22Rv1 (cell line): Measurements from ENCODE around the gene ARHGAP10.
"Not testable (repeated sequence)": the region's sequence is repeated elsewhere in the genome, so short reads cannot be mapped to it uniquely, and the experiment has no call there.

Experiments
- H3K27ac ChIP-seq: fragments of 450-650 bp; 2 replicates; pipeline ENCODE4 v1.5.1; 2017
- ZFX ChIP-seq: fragments of 450-650 bp; IDR thresholded peaks from 2 replicates; pipeline ENCODE4 v1.6.1; 2017; ENCODE audit warnings: antibody characterized with exemption, borderline replicate concordance
- TF ChIP-seq, protein P1 (sequence below): fragments of 450-650 bp; IDR thresholded peaks from 2 replicates; pipeline ENCODE4 v1.5.1; 2017; ENCODE audit warnings: mild to moderate bottlenecking

ARHGAP10 gene

DNA sequence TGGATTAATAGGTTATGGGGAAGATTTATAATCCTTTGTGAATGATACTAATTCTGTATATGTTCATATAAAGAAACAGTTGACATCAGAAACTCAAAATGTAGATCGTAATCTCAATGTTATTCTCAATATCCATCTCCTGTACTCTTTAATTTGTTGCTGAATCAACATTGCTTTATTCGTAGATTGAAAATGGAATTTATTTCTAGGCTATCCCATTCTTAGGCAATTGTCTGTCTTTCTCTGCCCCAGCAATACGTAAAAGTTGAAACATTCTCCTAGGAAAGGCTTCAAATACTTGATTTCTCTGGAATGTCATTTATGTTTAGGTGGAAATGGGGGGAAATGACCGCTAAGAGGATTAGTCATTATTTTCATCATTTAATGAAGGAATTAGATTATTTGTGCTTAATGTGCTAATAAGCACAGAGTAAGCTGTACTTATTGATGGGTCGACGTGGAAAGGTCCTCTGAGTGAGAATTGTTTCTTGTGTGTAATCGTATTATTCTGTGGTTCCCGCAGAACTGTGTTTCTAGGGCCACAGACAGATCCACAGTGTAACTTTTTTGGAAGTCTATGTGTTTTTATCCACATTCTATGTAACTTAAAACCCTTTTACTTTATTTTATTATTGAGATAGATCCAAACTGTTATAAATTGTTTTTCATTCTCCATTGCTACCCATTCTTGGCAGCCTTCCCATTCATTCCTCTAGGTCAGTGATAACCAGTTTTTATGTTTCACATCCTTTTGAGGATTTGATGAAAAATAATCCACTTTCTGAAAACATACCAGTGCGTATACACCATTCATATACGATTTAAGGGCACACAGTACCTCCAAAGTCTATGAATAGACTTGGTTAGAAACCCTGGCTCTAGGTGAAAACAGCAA lies 262.9 kb downstream of the ARHGAP10 start:
- no peak for TF ChIP-seq ZFX
- TF ChIP-seq, protein P1, sequence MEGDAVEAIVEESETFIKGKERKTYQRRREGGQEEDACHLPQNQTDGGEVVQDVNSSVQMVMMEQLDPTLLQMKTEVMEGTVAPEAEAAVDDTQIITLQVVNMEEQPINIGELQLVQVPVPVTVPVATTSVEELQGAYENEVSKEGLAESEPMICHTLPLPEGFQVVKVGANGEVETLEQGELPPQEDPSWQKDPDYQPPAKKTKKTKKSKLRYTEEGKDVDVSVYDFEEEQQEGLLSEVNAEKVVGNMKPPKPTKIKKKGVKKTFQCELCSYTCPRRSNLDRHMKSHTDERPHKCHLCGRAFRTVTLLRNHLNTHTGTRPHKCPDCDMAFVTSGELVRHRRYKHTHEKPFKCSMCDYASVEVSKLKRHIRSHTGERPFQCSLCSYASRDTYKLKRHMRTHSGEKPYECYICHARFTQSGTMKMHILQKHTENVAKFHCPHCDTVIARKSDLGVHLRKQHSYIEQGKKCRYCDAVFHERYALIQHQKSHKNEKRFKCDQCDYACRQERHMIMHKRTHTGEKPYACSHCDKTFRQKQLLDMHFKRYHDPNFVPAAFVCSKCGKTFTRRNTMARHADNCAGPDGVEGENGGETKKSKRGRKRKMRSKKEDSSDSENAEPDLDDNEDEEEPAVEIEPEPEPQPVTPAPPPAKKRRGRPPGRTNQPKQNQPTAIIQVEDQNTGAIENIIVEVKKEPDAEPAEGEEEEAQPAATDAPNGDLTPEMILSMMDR, result no peak
- no peak overlapping the region for H3K27ac ChIP-seq

GRCh38 chr4:147996859-147997258 lies 265.0 kb downstream of the ARHGAP10 start:
- no peak overlapping the region for H3K27ac ChIP-seq
- TF ChIP-seq, protein P1, result no peak
- TF ChIP-seq ZFX, result no peak

DNA sequence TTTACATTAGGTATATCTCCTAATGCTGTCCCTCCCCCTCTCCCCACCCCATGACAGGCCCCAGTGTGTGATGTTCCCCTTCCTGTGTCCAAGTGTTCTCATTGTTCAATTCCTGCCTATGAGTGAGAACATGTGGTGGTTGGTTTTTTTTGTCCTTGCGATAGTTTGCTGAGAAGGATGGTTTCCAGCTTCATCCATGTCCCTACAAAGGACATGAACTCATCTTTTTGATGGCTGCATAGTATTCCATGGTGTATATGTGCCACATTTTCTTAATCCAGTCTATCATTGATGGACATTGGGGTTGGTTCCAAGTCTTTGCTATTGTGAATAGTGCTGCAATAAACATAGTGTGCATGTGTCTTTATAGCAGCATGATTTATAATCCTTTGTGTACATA lies 268.1 kb downstream of the ARHGAP10 start:
- not testable (repeated sequence) for H3K27ac ChIP-seq

- no peak overlapping the region for H3K27ac ChIP-seq
- no peak for TF ChIP-seq ZFX
- TF ChIP-seq, protein P1, result no peak
Observed at GRCh38 chr4:148004228-148004857, 272.5 kb downstream of the ARHGAP10 start.

GRCh38 chr4:148006001-148006400 lies 274.1 kb downstream of the ARHGAP10 start:
- TF ChIP-seq, protein P1, result no peak
- no peak for TF ChIP-seq ZFX
- H3K27ac ChIP-seq, result no peak overlapping the region

- H3K27ac ChIP-seq, result no peak overlapping the region
- TF ChIP-seq, protein P1, result no peak
- TF ChIP-seq ZFX, result no peak
Observed at GRCh38 chr4:148007314-148007760, 275.4 kb downstream of the ARHGAP10 start.

- no peak for TF ChIP-seq ZFX
- TF ChIP-seq, protein P1, result no peak
- H3K27ac ChIP-seq, result no peak overlapping the region
Observed at GRCh38 chr4:148007792-148008191, 275.9 kb downstream of the ARHGAP10 start.
